Measurements from ENCODE around the gene TAS2R3. TPM values are rescaled to one million over a fixed set of nuclear protein-coding genes. Genes with fewer than 3 reads are reported as not detected.

TAS2R3 gene
- total RNA-seq, 1 experiment from 2014 or later = 0.40 TPM

DNA sequence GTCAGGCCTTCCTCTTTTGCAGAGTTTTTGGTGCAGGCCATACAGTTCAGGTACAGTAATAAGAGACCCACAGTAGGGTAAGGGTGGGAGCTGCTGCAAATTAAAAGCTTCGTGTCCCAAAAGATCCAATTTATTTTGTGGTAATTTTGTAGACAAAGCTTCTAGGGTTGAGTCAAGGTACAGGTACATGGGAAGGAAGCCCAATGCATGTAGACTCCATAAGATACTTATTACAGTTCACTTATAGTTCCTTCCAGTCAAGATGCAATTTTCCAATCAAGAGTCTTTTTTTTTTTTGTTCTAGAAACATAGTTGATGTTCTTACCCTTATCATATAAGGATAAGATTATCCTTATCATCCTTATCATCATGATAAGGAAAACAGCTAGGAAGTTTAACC is 12.5 kb downstream of the TAS2R3 start, which contains the start of gene TAS2R4:
Gene TAS2R4 (plus strand): TSS at position 301 of the 400 bp plus-strand sequence. CDS start 1,815 bp downstream, outside the sequence.
- CTCF ChIA-PET = no interaction called here
- Histone ChIP-seq H3F3A (ENCODE audit: low read length, unreplicated experiment) (no peaks in the 10 kb centered on the region), H3K4me1 (ENCODE audit: insufficient read depth, low read length) (no peaks in the 10 kb centered on the region), H3K9me3 (ENCODE audit: low read length) (no peaks in the 10 kb centered on the region), H3K27me3 (ENCODE audit: low read length) (no peaks in the 10 kb centered on the region), H3K27ac (ENCODE audit: low read length) (no peak within 1 kb of the TSS), H3K4me3 (ENCODE audit: low read length) (no peak within 1 kb of the TSS), H3K9me2 (replicated peaks; ENCODE audit: low read length) (no peaks in the 10 kb centered on the region), H3K4me2 (ENCODE audit: low read length) (no peak within 1 kb of the TSS), H3K79me2 (ENCODE audit: low read length) (no peaks in the 10 kb centered on the region), H3K36me3 (ENCODE audit: low read depth, low read length) (no peaks in the 10 kb centered on the region), H2AFZ (ENCODE audit: low read length) (no peak within 1 kb of the TSS), H4K20me1 (ENCODE audit: low read length) (no peaks in the 10 kb centered on the region), H3K9ac (ENCODE audit: low read length) (no peak within 1 kb of the TSS)
- ATAC-seq (no peak), DNase-seq (no peak)
- no peak for TF ChIP-seq EZH2phosphoT487 (IDR thresholded peaks at IDR 0.05; ENCODE audit: borderline replicate concordance, low read length)
- no peak for TF ChIP-seq EZH2 (IDR thresholded peaks at IDR 0.05; ENCODE audit: low read length, unreplicated experiment)
- TF ChIP-seq, protein P1, sequence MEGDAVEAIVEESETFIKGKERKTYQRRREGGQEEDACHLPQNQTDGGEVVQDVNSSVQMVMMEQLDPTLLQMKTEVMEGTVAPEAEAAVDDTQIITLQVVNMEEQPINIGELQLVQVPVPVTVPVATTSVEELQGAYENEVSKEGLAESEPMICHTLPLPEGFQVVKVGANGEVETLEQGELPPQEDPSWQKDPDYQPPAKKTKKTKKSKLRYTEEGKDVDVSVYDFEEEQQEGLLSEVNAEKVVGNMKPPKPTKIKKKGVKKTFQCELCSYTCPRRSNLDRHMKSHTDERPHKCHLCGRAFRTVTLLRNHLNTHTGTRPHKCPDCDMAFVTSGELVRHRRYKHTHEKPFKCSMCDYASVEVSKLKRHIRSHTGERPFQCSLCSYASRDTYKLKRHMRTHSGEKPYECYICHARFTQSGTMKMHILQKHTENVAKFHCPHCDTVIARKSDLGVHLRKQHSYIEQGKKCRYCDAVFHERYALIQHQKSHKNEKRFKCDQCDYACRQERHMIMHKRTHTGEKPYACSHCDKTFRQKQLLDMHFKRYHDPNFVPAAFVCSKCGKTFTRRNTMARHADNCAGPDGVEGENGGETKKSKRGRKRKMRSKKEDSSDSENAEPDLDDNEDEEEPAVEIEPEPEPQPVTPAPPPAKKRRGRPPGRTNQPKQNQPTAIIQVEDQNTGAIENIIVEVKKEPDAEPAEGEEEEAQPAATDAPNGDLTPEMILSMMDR (conservative IDR thresholded peaks at IDR 0.05; ENCODE audit: low read depth, low read length) = no peak
- POLR2A ChIA-PET (ENCODE audit: unreplicated experiment) = no interaction called here
- intact Hi-C loops (cut with micrococcal nuclease) = no loop called here
- BruUV-seq (replicated peaks) = no TSS peak

DNA sequence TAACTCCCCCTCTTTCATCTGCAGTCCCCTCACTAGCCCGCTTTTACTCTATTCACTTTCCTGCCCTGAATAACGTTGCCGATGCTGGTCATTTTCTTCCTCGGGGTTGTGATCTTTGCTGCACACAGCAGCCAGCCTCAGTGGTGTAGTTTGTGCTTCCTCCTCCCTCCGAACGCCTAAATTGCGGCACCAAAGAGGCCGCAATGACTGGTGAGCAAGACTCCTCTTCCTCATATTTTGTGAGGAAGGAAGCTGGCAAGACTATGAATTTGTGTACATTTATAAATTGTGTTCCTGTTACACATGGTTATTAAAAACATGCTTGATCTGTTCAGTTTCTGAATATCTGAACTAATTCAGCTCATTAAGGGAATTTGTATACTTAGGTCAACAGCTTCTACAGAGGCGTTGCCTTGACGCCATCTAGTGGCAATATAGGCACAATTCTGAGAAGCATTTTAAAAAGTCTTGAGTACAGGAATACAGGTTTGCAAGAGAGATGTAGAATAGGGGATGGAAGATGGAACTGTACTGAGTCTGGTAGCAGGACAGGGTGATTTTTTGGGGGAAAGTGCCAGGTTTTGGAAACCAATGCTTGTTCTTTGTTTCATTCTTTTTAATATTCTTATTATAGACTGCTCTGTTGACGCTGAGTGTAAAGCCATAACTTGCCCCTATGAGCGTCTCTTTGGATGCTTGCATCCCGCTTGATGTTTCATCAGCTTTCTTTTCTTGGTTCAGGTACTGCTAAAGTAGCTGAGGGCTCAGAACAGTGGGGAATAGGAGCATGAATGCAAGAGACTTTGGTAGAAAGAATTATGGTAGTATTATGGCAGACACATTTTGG is 22.0 kb downstream of the TAS2R3 start:
- Histone ChIP-seq H3F3A (ENCODE audit: low read length, unreplicated experiment) (no peaks in the 10 kb centered on the region), H2AFZ (ENCODE audit: low read length) (no peak overlapping the region), H4K20me1 (ENCODE audit: low read length) (no peaks in the 10 kb centered on the region), H3K9me3 (ENCODE audit: low read length) (no peaks in the 10 kb centered on the region), H3K9me2 (replicated peaks; ENCODE audit: low read length) (no peaks in the 10 kb centered on the region), H3K9ac (ENCODE audit: low read length) (no peak overlapping the region), H3K79me2 (ENCODE audit: low read length) (no peaks in the 10 kb centered on the region), H3K4me1 (ENCODE audit: insufficient read depth, low read length) (no peaks in the 10 kb centered on the region), H3K4me2 (ENCODE audit: low read length) (no peak overlapping the region), H3K27ac (ENCODE audit: low read length) (no peak overlapping the region), H3K27me3 (ENCODE audit: low read length) (no peaks in the 10 kb centered on the region), H3K4me3 (ENCODE audit: low read length) (no peak overlapping the region), H3K36me3 (ENCODE audit: low read depth, low read length) (no peaks in the 10 kb centered on the region)
- DNase-seq (peak; percentile 69), ATAC-seq (peak; percentile 94)
- CTCF ChIA-PET = interaction anchor here (0.7 to 1.1 kb wide), 3 partner anchors 48 to 136 kb away, joined by 4 to 13 read pairs (median 7); partner anchors contain the start of gene SSBP1
- intact Hi-C loops (cut with micrococcal nuclease) = loop anchor here (1.0 kb wide), 2 partner anchors 31 to 132 kb away; no protein-coding TSS in a partner anchor
- no peak for TF ChIP-seq EZH2 (IDR thresholded peaks at IDR 0.05; ENCODE audit: low read length, unreplicated experiment)
- TF ChIP-seq, protein P1 (conservative IDR thresholded peaks at IDR 0.05; ENCODE audit: low read depth, low read length) = peak; percentile 91
- POLR2A ChIA-PET (ENCODE audit: unreplicated experiment) = no interaction called here
- no TSS peak for BruUV-seq (replicated peaks)

DNA sequence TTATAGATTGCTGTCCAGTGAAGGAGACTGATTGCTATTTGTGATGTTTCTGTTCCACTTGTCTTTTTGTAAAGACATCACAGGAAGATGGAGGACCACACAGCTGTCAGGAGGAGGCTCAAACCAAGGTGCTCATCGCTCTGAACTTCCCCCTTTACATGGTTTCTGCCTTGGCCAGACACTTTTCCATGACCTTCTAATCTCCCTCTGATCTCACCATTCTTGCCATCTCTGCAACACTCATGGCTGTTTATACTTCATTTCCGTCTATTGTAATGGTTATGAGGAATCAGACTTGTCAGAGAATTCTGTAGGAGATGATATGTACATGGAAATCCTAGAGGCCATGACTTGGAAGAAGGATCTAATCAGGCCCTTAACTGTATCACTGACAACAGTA is 24.4 kb downstream of the TAS2R3 start:
- no peak overlapping the region for H3K4me2 ChIP-seq (ENCODE audit: low read length)
- no peaks in the 10 kb centered on the region for H3K36me3 ChIP-seq (ENCODE audit: low read depth, low read length)
- BruUV-seq (replicated peaks) = no TSS peak
- no peaks in the 10 kb centered on the region for H4K20me1 ChIP-seq (ENCODE audit: low read length)
- intact Hi-C loops (cut with micrococcal nuclease) = no loop called here
- no peak overlapping the region for H3K27ac ChIP-seq (ENCODE audit: low read length)
- no peaks in the 10 kb centered on the region for H3K79me2 ChIP-seq (ENCODE audit: low read length)
- no peaks in the 10 kb centered on the region for H3F3A ChIP-seq (ENCODE audit: low read length, unreplicated experiment)
- H3K4me3 ChIP-seq (ENCODE audit: low read length) = no peak overlapping the region
- ChIA-PET CTCF (no interaction called here), POLR2A (ENCODE audit: unreplicated experiment) (no interaction called here)
- H3K4me1 ChIP-seq (ENCODE audit: insufficient read depth, low read length) = no peaks in the 10 kb centered on the region
- TF ChIP-seq, protein P1 (conservative IDR thresholded peaks at IDR 0.05; ENCODE audit: low read depth, low read length) = no peak
- TF ChIP-seq EZH2phosphoT487 (IDR thresholded peaks at IDR 0.05; ENCODE audit: borderline replicate concordance, low read length) (no peak), EZH2 (IDR thresholded peaks at IDR 0.05; ENCODE audit: low read length, unreplicated experiment) (no peak)
- no peak for ATAC-seq
- no peak for DNase-seq
- no peaks in the 10 kb centered on the region for H3K27me3 ChIP-seq (ENCODE audit: low read length)
- H3K9me3 ChIP-seq (ENCODE audit: low read length) = no peaks in the 10 kb centered on the region
- no peaks in the 10 kb centered on the region for H3K9me2 ChIP-seq (replicated peaks; ENCODE audit: low read length)
- no peak overlapping the region for H2AFZ ChIP-seq (ENCODE audit: low read length)
- H3K9ac ChIP-seq (ENCODE audit: low read length) = no peak overlapping the region

All from PC-3 (cell line).